ENCODE results near the gene CCDC148.
"Not testable (repeated sequence)": the region's sequence is repeated elsewhere in the genome, so short reads cannot be mapped to it uniquely, and the experiment has no call there.

CCDC148 gene

GRCh38 chr2:158234497-158234896, 222.1 kb downstream of the CCDC148 start:
- no peak for DNase-seq (ENCODE audit: low spot score)
- no peak for TF ChIP-seq CTCF (IDR thresholded peaks at IDR 0.05; ENCODE audit: extremely low read depth, missing control alignments)

- DNase-seq (ENCODE audit: low spot score) = no peak
- no peak for TF ChIP-seq CTCF (IDR thresholded peaks at IDR 0.05; ENCODE audit: extremely low read depth, missing control alignments)
Measured at GRCh38 chr2:158232476-158232875, 224.1 kb downstream of the CCDC148 start.

GRCh38 chr2:158228943-158229508, 227.5 kb downstream of the CCDC148 start:
- TF ChIP-seq CTCF (IDR thresholded peaks at IDR 0.05; ENCODE audit: extremely low read depth, missing control alignments) = no peak
- no peak for DNase-seq (ENCODE audit: low spot score)

- DNase-seq (ENCODE audit: low spot score) = not testable (repeated sequence)
Measured at GRCh38 chr2:158223066-158223465, 233.5 kb downstream of the CCDC148 start.

GRCh38 chr2:158221063-158222020, 235.2 kb downstream of the CCDC148 start:
- DNase-seq (ENCODE audit: low spot score) = no peak

GRCh38 chr2:158217593-158217992, 239.0 kb downstream of the CCDC148 start:
- DNase-seq (ENCODE audit: low spot score) = no peak
- TF ChIP-seq CTCF (IDR thresholded peaks at IDR 0.05; ENCODE audit: extremely low read depth, missing control alignments) = no peak

More at GRCh38 chr2:158221063-158222020, 235.2 kb downstream of the CCDC148 start:
- TF ChIP-seq CTCF (IDR thresholded peaks at IDR 0.05; ENCODE audit: extremely low read depth, missing control alignments) = no peak

- DNase-seq (ENCODE audit: low spot score) = peak; percentile 26
- no peak for TF ChIP-seq CTCF (IDR thresholded peaks at IDR 0.05; ENCODE audit: extremely low read depth, missing control alignments)
Measured at GRCh38 chr2:158214431-158214830, 242.1 kb downstream of the CCDC148 start.

Data from GM20000 (cell line).